Measurements from ENCODE around the gene MAPK12. TPM values are rescaled to one million over a fixed set of nuclear protein-coding genes. Genes with fewer than 3 reads are reported as not detected.

The MAPK12 gene
- total RNA-seq (2021; ENCODE audit: unreplicated experiment) = 86.7 TPM
- 61.5 and 61.8 TPM in 2 replicates for polyA plus RNA-seq (2012)
- percentile 60 among the genes with signal in this experiment for Bru-seq, nascent RNA
- percentile 82 among the genes with signal in this experiment for BruChase-seq, experiment 1, labeled RNA remaining after a 6-hour chase
- percentile 81 among the genes with signal in this experiment for BruChase-seq, experiment 2, labeled RNA remaining after a 2-hour chase
- long read RNA-seq, transcript MAPK12-204 (11 exons, 2,019 nt) = minor isoform, 6 of 220 reads
- long read RNA-seq, transcript MAPK12-201 (12 exons, 1,918 nt) = major isoform, 74 of 220 reads
- long read RNA-seq, partial matches to known transcripts = 41 of 220 reads
- long read RNA-seq, other reads (novel, unspliced or antisense) = 92 of 220 reads

DNA sequence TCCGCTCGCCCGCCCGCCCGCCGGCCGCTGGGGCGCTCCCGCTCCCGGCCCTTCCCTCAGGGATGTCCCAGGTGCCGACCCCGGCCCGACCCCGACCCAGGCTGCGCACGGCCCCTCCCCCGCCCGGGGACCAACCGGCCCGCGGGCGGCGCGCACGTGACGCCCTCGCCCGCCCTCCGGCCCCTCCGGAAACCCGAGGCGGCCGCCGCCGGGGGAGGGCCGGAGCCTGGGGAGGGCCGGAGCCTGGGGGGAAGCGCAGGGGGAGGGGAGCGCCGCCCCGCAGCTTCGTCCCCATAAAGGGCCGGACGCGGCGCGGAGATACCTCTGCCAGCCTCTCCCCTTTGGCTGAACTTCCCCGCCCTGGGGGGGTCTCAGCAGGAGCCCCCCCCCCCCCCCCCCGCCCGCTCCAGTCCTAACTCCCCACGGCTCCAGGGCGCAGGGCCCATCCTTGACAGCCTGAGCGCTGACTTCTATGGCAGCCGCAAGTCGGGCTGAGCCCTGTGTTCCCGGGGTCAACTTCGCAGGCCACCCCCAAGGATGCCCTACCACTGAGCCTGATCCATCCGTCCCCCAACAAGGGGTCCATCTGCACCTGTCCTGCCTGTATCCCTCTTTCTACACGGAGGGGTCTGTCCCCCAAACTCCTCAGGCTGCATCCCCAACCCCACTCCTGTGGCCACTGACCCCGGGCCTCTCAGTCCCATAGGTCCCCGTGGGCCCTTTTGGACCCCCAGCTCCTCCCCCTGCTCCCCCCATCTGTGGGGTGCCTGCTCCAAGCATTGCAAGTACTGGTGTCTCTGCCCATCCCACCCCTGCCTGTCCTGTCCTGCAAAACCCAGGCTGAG is at the start of gene MAPK12:
Gene MAPK12 (minus strand): TSS at position 69 of the 845 bp plus-strand sequence. CDS start 174 bp downstream, outside the sequence.
- Histone ChIP-seq H3K9me2 (ENCODE audit: insufficient read depth) (no peaks in the 10 kb centered on the region), H3K4me2 (ENCODE audit: low read length) (peak within 1 kb of the TSS; percentile 95), H3K9ac (ENCODE audit: low read length) (peak within 1 kb of the TSS; percentile 94), H3K79me2 (ENCODE audit: insufficient read depth, low read length) (peaks cover 28% of the 10 kb centered on the region), H3K27me3 (ENCODE audit: insufficient read depth, low read length) (no peaks in the 10 kb centered on the region), H3K27ac (ENCODE audit: low read depth, low read length) (peak within 1 kb of the TSS; percentile 83), H2AFZ (ENCODE audit: low read depth, low read length, poor library complexity, severe bottlenecking) (no peak within 1 kb of the TSS), H3K36me3 (ENCODE audit: control insufficient read depth in 1 of 2, insufficient read depth in 2 of 2, low read length in 2 of 2) (peaks cover 0 to 6% of the 10 kb centered on the region in 2 experiments; a peak in 1 of 4 replicates), H3K9me3 (ENCODE audit: control insufficient read depth in 1 of 2, insufficient read depth in 1 of 2, low read depth in 1 of 2, low read length in 2 of 2) (no peaks in the 10 kb centered on the region), H3K4me3 (replicated peaks in 1 of 2; ENCODE audit: low read depth in 1 of 2, low read length in 2 of 2) (peak within 1 kb of the TSS; percentile 79 to 90), H4K20me1 (ENCODE audit: insufficient read depth) (no peaks in the 10 kb centered on the region), H3K4me1 (ENCODE audit: control insufficient read depth in 1 of 2, insufficient read depth in 2 of 2, low read length in 2 of 2) (peaks cover 19 to 32% of the 10 kb centered on the region in 2 experiments)
- peak; percentile 38; the same call in 1 of the 2 replicates for TF ChIP-seq POLR2AphosphoS5 (IDR thresholded peaks at IDR 0.05; ENCODE audit: low read depth, low read length)
- TF ChIP-seq, protein P1, sequence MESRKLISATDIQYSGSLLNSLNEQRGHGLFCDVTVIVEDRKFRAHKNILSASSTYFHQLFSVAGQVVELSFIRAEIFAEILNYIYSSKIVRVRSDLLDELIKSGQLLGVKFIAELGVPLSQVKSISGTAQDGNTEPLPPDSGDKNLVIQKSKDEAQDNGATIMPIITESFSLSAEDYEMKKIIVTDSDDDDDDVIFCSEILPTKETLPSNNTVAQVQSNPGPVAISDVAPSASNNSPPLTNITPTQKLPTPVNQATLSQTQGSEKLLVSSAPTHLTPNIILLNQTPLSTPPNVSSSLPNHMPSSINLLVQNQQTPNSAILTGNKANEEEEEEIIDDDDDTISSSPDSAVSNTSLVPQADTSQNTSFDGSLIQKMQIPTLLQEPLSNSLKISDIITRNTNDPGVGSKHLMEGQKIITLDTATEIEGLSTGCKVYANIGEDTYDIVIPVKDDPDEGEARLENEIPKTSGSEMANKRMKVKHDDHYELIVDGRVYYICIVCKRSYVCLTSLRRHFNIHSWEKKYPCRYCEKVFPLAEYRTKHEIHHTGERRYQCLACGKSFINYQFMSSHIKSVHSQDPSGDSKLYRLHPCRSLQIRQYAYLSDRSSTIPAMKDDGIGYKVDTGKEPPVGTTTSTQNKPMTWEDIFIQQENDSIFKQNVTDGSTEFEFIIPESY (IDR thresholded peaks at IDR 0.05; ENCODE audit: extremely low read depth, insufficient replicate concordance, low read length) = no peak
- no peak for TF ChIP-seq EGR1 (IDR thresholded peaks at IDR 0.05; ENCODE audit: low read depth)
- no TSS peak for BruUV-seq (replicated peaks)
- ChIA-PET CTCF (interaction anchor here (0.8 to 1.3 kb wide), 3 partner anchors 9 to 80 kb away, joined by 3 to 7 read pairs (median 4); no protein-coding TSS in a partner anchor), POLR2A (interaction anchor here (1.0 to 1.2 kb wide), 2 partner anchors 9 to 10 kb away, joined by 3 to 4 read pairs; no protein-coding TSS in a partner anchor), RAD21 (ENCODE audit: low non-redundant PET in 1 of 2, low total read pairs in 2 of 2, uncharacterized antibody in 2 of 2, unreplicated experiment in 2 of 2) (interaction anchor here in 1 of 2 experiments (1.5 kb wide), 1 partner anchor 80 kb away, joined by 4 read pairs; no protein-coding TSS in a partner anchor)
- DNase-seq (ENCODE audit: low read depth, low spot score) (no peak), ATAC-seq (peak; percentile 73)
- intact Hi-C loops (cut with micrococcal nuclease) = no loop called here
